ENCODE measurements around the gene RWDD4.

RWDD4 gene

GRCh38 chr4:183691897-183692296, 32.9 kb upstream of the RWDD4 start:
- Histone ChIP-seq H4K91ac (ENCODE audit: low read depth, low read length) (no peak overlapping the region), H2AFZ (ENCODE audit: insufficient read depth, low read length, poor library complexity) (no peak overlapping the region), H3K18ac (ENCODE audit: low read length) (no peak overlapping the region), H3K27ac (ENCODE audit: low read depth, low read length) (no peak overlapping the region), H3K79me1 (ENCODE audit: low read length) (no peaks in the 10 kb centered on the region), H3K36me3 (ENCODE audit: control insufficient read depth in 1 of 2, insufficient read depth in 2 of 2, low read length in 2 of 2) (peaks cover 15 to 23% of the 10 kb centered on the region in 2 experiments), H3K9me3 (ENCODE audit: insufficient read depth, low read depth, low read length) (no peaks in the 10 kb centered on the region), H2BK12ac (ENCODE audit: low read length) (no peak overlapping the region), H3K27me3 (ENCODE audit: insufficient read depth, low read length) (no peaks in the 10 kb centered on the region), H3K9ac (ENCODE audit: low read length) (no peak overlapping the region), H3K4me2 (ENCODE audit: low read length) (no peak overlapping the region), H4K8ac (ENCODE audit: low read depth, low read length) (no peak overlapping the region), H3K4me3 (ENCODE audit: low read depth, low read length) (no peak overlapping the region), H3K4ac (ENCODE audit: low read depth, low read length) (no peak overlapping the region), H4K12ac (ENCODE audit: low read depth, low read length) (no peak overlapping the region), H3K23ac (ENCODE audit: low read length) (no peak overlapping the region), H2BK120ac (ENCODE audit: insufficient read depth, low read length, poor library complexity) (no peak overlapping the region), H3K4me1 (ENCODE audit: control insufficient read depth in 1 of 2, insufficient read depth in 2 of 2, low read length in 2 of 2) (no peaks in the 10 kb centered on the region), H3K79me2 (ENCODE audit: control insufficient read depth, insufficient read depth, low read length, poor library complexity) (no peaks in the 10 kb centered on the region), H2BK5ac (ENCODE audit: low read depth, low read length, poor library complexity) (no peak overlapping the region), H2AK5ac (ENCODE audit: low read length) (no peak overlapping the region), H3K14ac (ENCODE audit: low read length) (no peak overlapping the region)
- no peak for DNase-seq

GRCh38 chr4:183691006-183691405, 32.0 kb upstream of the RWDD4 start:
- Histone ChIP-seq H2BK12ac (ENCODE audit: low read length) (no peak overlapping the region), H3K79me1 (ENCODE audit: low read length) (no peaks in the 10 kb centered on the region), H3K18ac (ENCODE audit: low read length) (no peak overlapping the region), H3K36me3 (ENCODE audit: control insufficient read depth in 1 of 2, insufficient read depth in 2 of 2, low read length in 2 of 2) (peaks cover 17 to 22% of the 10 kb centered on the region in 2 experiments), H2BK120ac (ENCODE audit: insufficient read depth, low read length, poor library complexity) (no peak overlapping the region), H2BK5ac (ENCODE audit: low read depth, low read length, poor library complexity) (no peak overlapping the region), H2AFZ (ENCODE audit: insufficient read depth, low read length, poor library complexity) (no peak overlapping the region), H3K27me3 (ENCODE audit: insufficient read depth, low read length) (no peaks in the 10 kb centered on the region), H4K91ac (ENCODE audit: low read depth, low read length) (no peak overlapping the region), H3K4me2 (ENCODE audit: low read length) (no peak overlapping the region), H3K27ac (ENCODE audit: low read depth, low read length) (no peak overlapping the region), H3K9me3 (ENCODE audit: insufficient read depth, low read depth, low read length) (no peaks in the 10 kb centered on the region), H3K14ac (ENCODE audit: low read length) (no peak overlapping the region), H3K4me1 (ENCODE audit: control insufficient read depth in 1 of 2, insufficient read depth in 2 of 2, low read length in 2 of 2) (no peaks in the 10 kb centered on the region), H2AK5ac (ENCODE audit: low read length) (no peak overlapping the region), H3K23ac (ENCODE audit: low read length) (no peak overlapping the region), H3K4ac (ENCODE audit: low read depth, low read length) (no peak overlapping the region), H4K8ac (ENCODE audit: low read depth, low read length) (no peak overlapping the region), H4K12ac (ENCODE audit: low read depth, low read length) (no peak overlapping the region), H3K79me2 (ENCODE audit: control insufficient read depth, insufficient read depth, low read length, poor library complexity) (no peaks in the 10 kb centered on the region), H3K9ac (ENCODE audit: low read length) (no peak overlapping the region), H3K4me3 (ENCODE audit: low read depth, low read length) (no peak overlapping the region)
- no peak for DNase-seq

- no peaks in the 10 kb centered on the region for H3K79me2 ChIP-seq (ENCODE audit: control insufficient read depth, insufficient read depth, low read length, poor library complexity)
- no peak overlapping the region for H4K8ac ChIP-seq (ENCODE audit: low read depth, low read length)
- WGBS (ENCODE audit: extremely low coverage, insufficient coverage, insufficient read length) = no CpG with 5 or more reads among the region's 6 CpGs
- H2BK5ac ChIP-seq (ENCODE audit: low read depth, low read length, poor library complexity) = no peak overlapping the region
- no peak overlapping the region for H3K27ac ChIP-seq (ENCODE audit: low read depth, low read length)
- no peak overlapping the region for H3K23ac ChIP-seq (ENCODE audit: low read length)
- no peak overlapping the region for H3K14ac ChIP-seq (ENCODE audit: low read length)
- H3K4me2 ChIP-seq (ENCODE audit: low read length) = no peak overlapping the region
- no peak overlapping the region for H2AK5ac ChIP-seq (ENCODE audit: low read length)
- DNase-seq = no peak
- H3K79me1 ChIP-seq (ENCODE audit: low read length) = no peaks in the 10 kb centered on the region
- H3K9me3 ChIP-seq (ENCODE audit: insufficient read depth, low read depth, low read length) = no peaks in the 10 kb centered on the region
- H3K36me3 ChIP-seq (ENCODE audit: control insufficient read depth in 1 of 2, insufficient read depth in 2 of 2, low read length in 2 of 2) = peaks cover 21 to 26% of the 10 kb centered on the region in 2 experiments
- H3K4me1 ChIP-seq (ENCODE audit: control insufficient read depth in 1 of 2, insufficient read depth in 2 of 2, low read length in 2 of 2) = no peaks in the 10 kb centered on the region
- H2BK120ac ChIP-seq (ENCODE audit: insufficient read depth, low read length, poor library complexity) = no peak overlapping the region
- H3K27me3 ChIP-seq (ENCODE audit: insufficient read depth, low read length) = no peaks in the 10 kb centered on the region
- H3K4me3 ChIP-seq (ENCODE audit: low read depth, low read length) = no peak overlapping the region
- no peak overlapping the region for H3K9ac ChIP-seq (ENCODE audit: low read length)
- no peak overlapping the region for H2AFZ ChIP-seq (ENCODE audit: insufficient read depth, low read length, poor library complexity)
- H4K12ac ChIP-seq (ENCODE audit: low read depth, low read length) = no peak overlapping the region
- no peak overlapping the region for H3K4ac ChIP-seq (ENCODE audit: low read depth, low read length)
- no peak overlapping the region for H4K91ac ChIP-seq (ENCODE audit: low read depth, low read length)
- H2BK12ac ChIP-seq (ENCODE audit: low read length) = no peak overlapping the region
- no peak overlapping the region for H3K18ac ChIP-seq (ENCODE audit: low read length)
Observed at GRCh38 chr4:183688216-183688615, 29.2 kb upstream of the RWDD4 start.

GRCh38 chr4:183686461-183686860, 27.5 kb upstream of the RWDD4 start:
- Histone ChIP-seq H4K12ac (ENCODE audit: low read depth, low read length) (no peak overlapping the region), H3K36me3 (ENCODE audit: control insufficient read depth in 1 of 2, insufficient read depth in 2 of 2, low read length in 2 of 2) (peaks cover 18 to 19% of the 10 kb centered on the region in 2 experiments), H3K27me3 (ENCODE audit: insufficient read depth, low read length) (no peaks in the 10 kb centered on the region), H2BK5ac (ENCODE audit: low read depth, low read length, poor library complexity) (no peak overlapping the region), H2BK12ac (ENCODE audit: low read length) (no peak overlapping the region), H4K8ac (ENCODE audit: low read depth, low read length) (no peak overlapping the region), H3K79me1 (ENCODE audit: low read length) (no peaks in the 10 kb centered on the region), H4K91ac (ENCODE audit: low read depth, low read length) (no peak overlapping the region), H3K18ac (ENCODE audit: low read length) (no peak overlapping the region), H3K9ac (ENCODE audit: low read length) (no peak overlapping the region), H2AFZ (ENCODE audit: insufficient read depth, low read length, poor library complexity) (no peak overlapping the region), H3K4me1 (ENCODE audit: control insufficient read depth in 1 of 2, insufficient read depth in 2 of 2, low read length in 2 of 2) (no peaks in the 10 kb centered on the region), H3K9me3 (ENCODE audit: insufficient read depth, low read depth, low read length) (no peaks in the 10 kb centered on the region), H2BK120ac (ENCODE audit: insufficient read depth, low read length, poor library complexity) (no peak overlapping the region), H3K4ac (ENCODE audit: low read depth, low read length) (no peak overlapping the region), H2AK5ac (ENCODE audit: low read length) (no peak overlapping the region), H3K4me2 (ENCODE audit: low read length) (no peak overlapping the region), H3K79me2 (ENCODE audit: control insufficient read depth, insufficient read depth, low read length, poor library complexity) (no peaks in the 10 kb centered on the region), H3K23ac (ENCODE audit: low read length) (no peak overlapping the region), H3K27ac (ENCODE audit: low read depth, low read length) (no peak overlapping the region), H3K14ac (ENCODE audit: low read length) (no peak overlapping the region), H3K4me3 (ENCODE audit: low read depth, low read length) (no peak overlapping the region)
- no peak for DNase-seq
- no CpG with 5 or more reads among the region's 2 CpGs for WGBS (ENCODE audit: extremely low coverage, insufficient coverage, insufficient read length)

- Histone ChIP-seq H3K9me3 (ENCODE audit: insufficient read depth, low read depth, low read length) (no peaks in the 10 kb centered on the region), H2BK120ac (ENCODE audit: insufficient read depth, low read length, poor library complexity) (no peak overlapping the region), H3K79me1 (ENCODE audit: low read length) (no peaks in the 10 kb centered on the region), H2AFZ (ENCODE audit: insufficient read depth, low read length, poor library complexity) (no peak overlapping the region), H2BK5ac (ENCODE audit: low read depth, low read length, poor library complexity) (no peak overlapping the region), H3K27ac (ENCODE audit: low read depth, low read length) (no peak overlapping the region), H4K91ac (ENCODE audit: low read depth, low read length) (no peak overlapping the region), H2BK12ac (ENCODE audit: low read length) (no peak overlapping the region), H3K4me1 (ENCODE audit: control insufficient read depth in 1 of 2, insufficient read depth in 2 of 2, low read length in 2 of 2) (no peaks in the 10 kb centered on the region), H3K18ac (ENCODE audit: low read length) (no peak overlapping the region), H3K4me2 (ENCODE audit: low read length) (no peak overlapping the region), H4K12ac (ENCODE audit: low read depth, low read length) (no peak overlapping the region), H3K4me3 (ENCODE audit: low read depth, low read length) (no peak overlapping the region), H3K27me3 (ENCODE audit: insufficient read depth, low read length) (no peaks in the 10 kb centered on the region), H3K14ac (ENCODE audit: low read length) (no peak overlapping the region), H2AK5ac (ENCODE audit: low read length) (no peak overlapping the region), H3K36me3 (ENCODE audit: control insufficient read depth in 1 of 2, insufficient read depth in 2 of 2, low read length in 2 of 2) (peaks cover 11 to 13% of the 10 kb centered on the region in 2 experiments), H3K4ac (ENCODE audit: low read depth, low read length) (no peak overlapping the region), H3K9ac (ENCODE audit: low read length) (no peak overlapping the region), H3K23ac (ENCODE audit: low read length) (no peak overlapping the region), H3K79me2 (ENCODE audit: control insufficient read depth, insufficient read depth, low read length, poor library complexity) (no peaks in the 10 kb centered on the region), H4K8ac (ENCODE audit: low read depth, low read length) (no peak overlapping the region)
- no peak for DNase-seq
- no CpG with 5 or more reads among the region's 4 CpGs for WGBS (ENCODE audit: extremely low coverage, insufficient coverage, insufficient read length)
Observed at GRCh38 chr4:183681119-183681518, 22.1 kb upstream of the RWDD4 start.
